Lower lobe of right lung (tissue), 2 donors: ENCODE data around the gene TTLL11. TPM values are rescaled to one million over a fixed set of nuclear protein-coding genes. Genes with fewer than 3 reads are reported as not detected.

Source experiments
- ATAC-seq, 2 donors: fragments of 200-7000 bp; cut with Tn5 transposase; one replicate each; pipeline ENCODE4 v1.9.1; 2020 to 2022; ENCODE audit warnings: mild to moderate bottlenecking in 2 of 2, moderate library complexity in 2 of 2
- DNase-seq: peaks from one replicate; pipeline ENCODE4 v3.0.0-alpha.2; 2020
- H3K27ac ChIP-seq: fragments of 200-600 bp; one replicate; pipeline ENCODE4 v1.8.0; 2022
- H3K27me3 ChIP-seq: fragments of 200-600 bp; one replicate; pipeline ENCODE4 v1.8.0; 2022; ENCODE audit warnings: low read depth
- H3K36me3 ChIP-seq: fragments of 200-600 bp; one replicate; pipeline ENCODE4 v1.8.0; 2022; ENCODE audit warnings: mild to moderate bottlenecking
- H3K4me1 ChIP-seq: fragments of 200-600 bp; one replicate; pipeline ENCODE4 v1.8.0; 2022
- H3K4me3 ChIP-seq: fragments of 200-600 bp; one replicate; pipeline ENCODE4 v1.8.0; 2022; ENCODE audit warnings: mild to moderate bottlenecking
- H3K9me3 ChIP-seq: fragments of 200-600 bp; one replicate; pipeline ENCODE4 v1.8.0; 2022
- CTCF ChIP-seq: fragments of 200-600 bp; IDR thresholded peaks from one replicate; pipeline ENCODE4 v1.8.0; 2022; ENCODE audit warnings: antibody characterized with exemption, mild to moderate bottlenecking
- intact Hi-C: fragments of 100-400 bp; cut with DNase I; formaldehyde crosslinking; loops from one replicate; pipeline ENCODE4 v1.11.0; 2022
- total RNA-seq: library from RNA; stranded (reverse); fragmentation: NEBNext Ultra II Directional; extraction: Animal tissue kit (Norgen Biotek cat#: 25700); gene quantifications from one replicate; pipeline ENCODE4 v1.2.1, GENCODE V29; 2021
- donor health status: DM: no; HTN: yes; CAD: no; lungs with severe emphysema.

Gene TTLL11
- total RNA-seq, 1 donor from 2014 or later = 11.7 TPM

GRCh38 chr9:121776001-121776738 lies 316.9 kb downstream of the TTLL11 start:
- Histone ChIP-seq H3K36me3 (peaks cover 86% of the 10 kb centered on the region), H3K4me3 (no peak overlapping the region), H3K27me3 (no peaks in the 10 kb centered on the region), H3K27ac (no peak overlapping the region), H3K9me3 (no peaks in the 10 kb centered on the region), H3K4me1 (peaks cover 8% of the 10 kb centered on the region)
- TF ChIP-seq CTCF = no peak
- DNase-seq (peak; percentile 39), ATAC-seq (no peak)
- intact Hi-C loops = no loop called here

- H3K4me3 ChIP-seq = no peak overlapping the region
- intact Hi-C loops = no loop called here
- peak; percentile 41 for DNase-seq
Measured at GRCh38 chr9:121774715-121775613, 318.1 kb downstream of the TTLL11 start.

GRCh38 chr9:121773954-121774714 lies 319.0 kb downstream of the TTLL11 start:
- no peaks in the 10 kb centered on the region for H3K4me1 ChIP-seq
- H3K9me3 ChIP-seq = no peaks in the 10 kb centered on the region
- H3K27ac ChIP-seq = no peak overlapping the region
- no peaks in the 10 kb centered on the region for H3K27me3 ChIP-seq
- H3K36me3 ChIP-seq = peaks cover 91% of the 10 kb centered on the region
- TF ChIP-seq CTCF = no peak
- H3K4me3 ChIP-seq = no peak overlapping the region
- DNase-seq (peak; percentile 39), ATAC-seq (no peak)
- intact Hi-C loops = no loop called here

More at GRCh38 chr9:121774715-121775613, 318.1 kb downstream of the TTLL11 start:
- peaks cover 5% of the 10 kb centered on the region for H3K4me1 ChIP-seq
- peaks cover 86% of the 10 kb centered on the region for H3K36me3 ChIP-seq
- H3K27ac ChIP-seq = no peak overlapping the region
- H3K9me3 ChIP-seq = no peaks in the 10 kb centered on the region
- H3K27me3 ChIP-seq = no peaks in the 10 kb centered on the region
- no peak for ATAC-seq
- no peak for TF ChIP-seq CTCF

- no peak for ATAC-seq
- Histone ChIP-seq H3K27me3 (no peaks in the 10 kb centered on the region), H3K4me3 (no peak overlapping the region), H3K36me3 (peaks cover 97% of the 10 kb centered on the region), H3K4me1 (no peaks in the 10 kb centered on the region), H3K27ac (no peak overlapping the region), H3K9me3 (no peaks in the 10 kb centered on the region)
- intact Hi-C loops = no loop called here
- no peak for TF ChIP-seq CTCF
- DNase-seq = no peak
Measured at GRCh38 chr9:121773286-121773953, 319.7 kb downstream of the TTLL11 start.
